GM12878 (cell line): ENCODE data around the gene PCK2. TPM values are rescaled to one million over a fixed set of nuclear protein-coding genes. Genes with fewer than 3 reads are reported as not detected.

Source experiments
- ATAC-seq: fragments of 200-7000 bp; cut with Tn5 transposase; 3 replicates; pipeline ENCODE4 v1.9.1; 2020; ENCODE audit warnings: mild to moderate bottlenecking, moderate library complexity
- BruUV-seq: library from RNA; stranded (reverse); fragments of 400-500 nt; replicated peaks from 2 replicates; lab custom pipeline; 2021; lab: Mats Ljungman, UMichigan
- CTCF ChIA-PET: fragments of 300-600 bp; sonication (Branson Sonifier 250); formaldehyde crosslinking; extraction: SDS; loops from one replicate; lab custom pipeline; 2021; ENCODE audit warnings: inconsistent platforms; lab: Yijun Ruan, JAX
- POLR2A ChIA-PET: fragments of 350-600 bp; formaldehyde crosslinking; extraction: SDS; loops from one replicate; lab custom pipeline; 2021; ENCODE audit warnings: inconsistent platforms; lab: Charles Lee
- RAD21 ChIA-PET: fragments of 300-600 bp; sonication (Branson Sonifier 250); formaldehyde crosslinking; loops from one replicate; lab custom pipeline; 2023; ENCODE audit warnings: antibody characterized with exemption; ENCODE audit not compliant: unreplicated experiment; lab: Charles Lee
- SMC1A ChIA-PET: fragments of 300-600 bp; sonication (Branson Sonifier 250); formaldehyde crosslinking; loops from one replicate; lab custom pipeline; 2023; ENCODE audit not compliant: unreplicated experiment, uncharacterized antibody; lab: Charles Lee
- DNase-seq: peaks from one replicate; pipeline ENCODE4 v3.0.0-alpha.2; 2011; ENCODE audit warnings: low read depth, low spot score
- FAIRE-seq: peaks from 3 replicates; lab custom pipeline; 2011; peaks lifted over from hg19 to GRCh38; lab: Jason Lieb, UNC
- H2AFZ ChIP-seq: 2 replicates; pipeline ENCODE4 v1.6.0; 2011; ENCODE audit warnings: low read depth, low read length, control low read depth; ENCODE audit not compliant: control insufficient read depth
- H3K27ac ChIP-seq: 2 replicates; pipeline ENCODE4 v1.5.1; 2011; ENCODE audit warnings: control low read depth; ENCODE audit not compliant: control insufficient read depth, insufficient read depth
- H3K27me3 ChIP-seq, 2 experiments: replicated peaks in 1 of 2; 2 replicates each; pipeline versions ENCODE4 v1.6.0 to v1.6.1; 2011; ENCODE audit warnings: low read length in 1 of 2; ENCODE audit not compliant: control insufficient read depth in 2 of 2, insufficient read depth in 2 of 2
- H3K36me3 ChIP-seq, 2 experiments: 2 replicates each; pipeline ENCODE4 v1.5.1; 2011; ENCODE audit warnings: low read length in 1 of 2; ENCODE audit not compliant: control insufficient read depth in 2 of 2, insufficient read depth in 2 of 2
- H3K4me1 ChIP-seq: 2 replicates; pipeline ENCODE4 v1.6.1; 2011; ENCODE audit warnings: mild to moderate bottlenecking, low read length, moderate library complexity, mixed read lengths; ENCODE audit not compliant: control insufficient read depth, insufficient read depth
- H3K4me2 ChIP-seq: 2 replicates; pipeline ENCODE4 v1.6.0; 2011; ENCODE audit warnings: control low read depth; ENCODE audit not compliant: control insufficient read depth, insufficient read depth
- H3K4me3 ChIP-seq: fragments of 200-600 bp; sonication (generic); 2 replicates; pipeline ENCODE4 v1.5.1; 2016
- H3K79me2 ChIP-seq: 2 replicates; pipeline ENCODE4 v1.6.0; 2011; ENCODE audit warnings: low read length; ENCODE audit not compliant: control insufficient read depth, insufficient read depth
- H3K9ac ChIP-seq: 2 replicates; pipeline ENCODE4 v1.8.0; 2011; ENCODE audit warnings: low read length, control low read depth, mixed read lengths; ENCODE audit not compliant: control insufficient read depth, insufficient read depth
- H3K9me3 ChIP-seq: replicated peaks from 3 replicates; pipeline ENCODE4 v1.5.1; 2011; ENCODE audit warnings: mild to moderate bottlenecking, low read length; ENCODE audit not compliant: control insufficient read depth, insufficient read depth
- H4K20me1 ChIP-seq: 2 replicates; pipeline ENCODE4 v1.6.0; 2011; ENCODE audit not compliant: control insufficient read depth, insufficient read depth
- ASH2L ChIP-seq: fragments of 300-600, 200-600 bp; sonication (generic); IDR thresholded peaks from 2 replicates; pipeline ENCODE4 v1.6.1; 2017; ENCODE audit warnings: low read depth, mild to moderate bottlenecking, borderline replicate concordance
- POLR2A ChIP-seq: IDR thresholded peaks from 2 replicates; pipeline ENCODE4 v1.6.1; 2011; ENCODE audit warnings: low read depth, mild to moderate bottlenecking, low read length
- WGBS: methylation state at CpG from one replicate; pipeline ENCODE4 v1.1.6; 2016; ENCODE audit warnings: low lambda C conversion rate; ENCODE audit not compliant: insufficient replicate concordance, insufficient coverage; ENCODE audit errors: missing lambda C conversion rate; 5-methylcytosine and 5-hydroxymethylcytosine counted together
- in situ Hi-C: fragments of 300-500 bp; cut with MboI; formaldehyde crosslinking; loops from 9 replicates; pipeline ENCODE4 v1.14.3; 2018; ENCODE audit warnings: mixed read lengths
- intact Hi-C: fragments of 100-400 bp; cut with micrococcal nuclease; formaldehyde crosslinking; loops from one replicate; pipeline ENCODE4 v1.14.2; 2022; ENCODE audit not compliant: unreplicated experiment
- polyA plus RNA-seq, 11 experiments: library from polyadenylated mRNA; depleted of rRNA in 4 of 11; unstranded in 6 of 11; stranded (reverse) in 5 of 11; fragments of >200 nt; fragmentation: Nextera tagmentation in 4 of 11; fragmentation: Illumina TruSeq in 1 of 11; extraction: Ambion mirVana in 4 of 11; extraction: Trizol in 1 of 11; gene quantifications; 1 replicate in 1 of 11; 2 replicates in 10 of 11; pipeline versions ENCODE4 v1.2.1 to v1.2.3, GENCODE V29; 2011 to 2016; ENCODE audit warnings: inconsistent platforms in 2 of 11, missing spikeins in 2 of 11, low read depth in 1 of 11
- total RNA-seq, 4 experiments: library from RNA; depleted of rRNA in 3 of 4; stranded (reverse); fragments of >200 nt in 3 of 4; fragmentation: Illumina TruSeq in 1 of 4; extraction: Trizol in 1 of 4; gene quantifications; 2 replicates each; pipeline versions ENCODE4 v1.2.1 to v1.2.3, GENCODE V29; 2013 to 2021
- TF ChIP-seq, protein P1 (sequence below): IDR thresholded peaks from 2 replicates; pipeline ENCODE4 v1.6.1; 2012; ENCODE audit warnings: improper control_type of control experiment, low read depth, low read length; ENCODE audit not compliant: insufficient replicate concordance

Gene PCK2
- total and polyA plus RNA-seq, 10 of the 15 experiments (the other 5 are each of a cell fraction or from before 2014, with no cell fraction given): 6.6 to 110 (median 44.6) TPM

DNA sequence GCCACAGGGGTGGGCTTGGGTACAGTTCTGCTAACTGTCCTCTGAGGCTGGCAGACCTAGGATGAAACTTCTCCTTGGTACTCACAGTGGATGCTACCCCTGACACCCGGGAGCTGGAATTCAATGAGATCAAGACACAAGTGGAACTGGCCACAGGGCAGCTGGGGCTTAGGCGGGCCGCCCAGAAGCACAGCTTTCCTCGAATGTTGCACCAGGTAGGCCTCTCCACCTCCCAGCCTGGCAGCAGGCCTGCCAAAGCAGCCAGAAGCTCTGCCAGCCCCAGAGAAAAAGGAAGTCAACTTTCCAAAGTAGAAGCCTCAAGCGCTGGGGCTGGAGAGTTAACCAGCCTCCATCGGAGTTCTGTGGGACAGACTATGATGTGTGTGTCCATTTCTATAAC, 23.1 kb downstream of the PCK2 start (continued):
- TF ChIP-seq, protein P1, sequence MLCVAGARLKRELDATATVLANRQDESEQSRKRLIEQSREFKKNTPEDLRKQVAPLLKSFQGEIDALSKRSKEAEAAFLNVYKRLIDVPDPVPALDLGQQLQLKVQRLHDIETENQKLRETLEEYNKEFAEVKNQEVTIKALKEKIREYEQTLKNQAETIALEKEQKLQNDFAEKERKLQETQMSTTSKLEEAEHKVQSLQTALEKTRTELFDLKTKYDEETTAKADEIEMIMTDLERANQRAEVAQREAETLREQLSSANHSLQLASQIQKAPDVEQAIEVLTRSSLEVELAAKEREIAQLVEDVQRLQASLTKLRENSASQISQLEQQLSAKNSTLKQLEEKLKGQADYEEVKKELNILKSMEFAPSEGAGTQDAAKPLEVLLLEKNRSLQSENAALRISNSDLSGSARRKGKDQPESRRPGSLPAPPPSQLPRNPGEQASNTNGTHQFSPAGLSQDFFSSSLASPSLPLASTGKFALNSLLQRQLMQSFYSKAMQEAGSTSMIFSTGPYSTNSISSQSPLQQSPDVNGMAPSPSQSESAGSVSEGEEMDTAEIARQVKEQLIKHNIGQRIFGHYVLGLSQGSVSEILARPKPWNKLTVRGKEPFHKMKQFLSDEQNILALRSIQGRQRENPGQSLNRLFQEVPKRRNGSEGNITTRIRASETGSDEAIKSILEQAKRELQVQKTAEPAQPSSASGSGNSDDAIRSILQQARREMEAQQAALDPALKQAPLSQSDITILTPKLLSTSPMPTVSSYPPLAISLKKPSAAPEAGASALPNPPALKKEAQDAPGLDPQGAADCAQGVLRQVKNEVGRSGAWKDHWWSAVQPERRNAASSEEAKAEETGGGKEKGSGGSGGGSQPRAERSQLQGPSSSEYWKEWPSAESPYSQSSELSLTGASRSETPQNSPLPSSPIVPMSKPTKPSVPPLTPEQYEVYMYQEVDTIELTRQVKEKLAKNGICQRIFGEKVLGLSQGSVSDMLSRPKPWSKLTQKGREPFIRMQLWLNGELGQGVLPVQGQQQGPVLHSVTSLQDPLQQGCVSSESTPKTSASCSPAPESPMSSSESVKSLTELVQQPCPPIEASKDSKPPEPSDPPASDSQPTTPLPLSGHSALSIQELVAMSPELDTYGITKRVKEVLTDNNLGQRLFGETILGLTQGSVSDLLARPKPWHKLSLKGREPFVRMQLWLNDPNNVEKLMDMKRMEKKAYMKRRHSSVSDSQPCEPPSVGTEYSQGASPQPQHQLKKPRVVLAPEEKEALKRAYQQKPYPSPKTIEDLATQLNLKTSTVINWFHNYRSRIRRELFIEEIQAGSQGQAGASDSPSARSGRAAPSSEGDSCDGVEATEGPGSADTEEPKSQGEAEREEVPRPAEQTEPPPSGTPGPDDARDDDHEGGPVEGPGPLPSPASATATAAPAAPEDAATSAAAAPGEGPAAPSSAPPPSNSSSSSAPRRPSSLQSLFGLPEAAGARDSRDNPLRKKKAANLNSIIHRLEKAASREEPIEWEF: no peak

DNA sequence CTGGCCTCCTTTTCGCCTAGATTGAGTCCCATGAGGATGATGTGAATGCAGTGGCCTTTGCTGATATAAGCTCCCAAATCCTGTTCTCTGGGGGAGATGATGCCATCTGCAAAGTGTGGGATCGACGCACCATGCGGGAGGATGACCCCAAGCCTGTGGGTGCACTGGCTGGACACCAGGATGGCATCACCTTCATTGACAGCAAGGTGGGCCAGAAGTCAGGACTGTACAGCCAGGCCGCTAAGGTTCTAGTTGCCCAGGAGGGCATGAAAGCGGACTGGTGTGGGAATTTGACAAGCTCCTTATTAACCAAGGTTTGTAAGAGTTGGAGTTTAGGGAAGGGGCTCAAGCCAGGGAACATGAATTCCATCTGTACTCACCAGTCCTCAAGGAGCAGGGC, 25.6 kb downstream of the PCK2 start:
- BruUV-seq: no TSS peak
- ATAC-seq (no peak), FAIRE-seq (no peak), DNase-seq (no peak)
- no peak overlapping the region for H3K27ac ChIP-seq
- intact Hi-C loops: no loop called here
- POLR2A ChIA-PET: interaction anchor here (1.5 to 17.1 kb wide), 2 partner anchors 13 to 16 kb away, joined by 3 to 276 read pairs; partner anchors contain the start of genes EMC9, FITM1 and PSME1
- CTCF ChIA-PET: interaction anchor here (0.5 kb wide), 1 partner anchor 28 kb away, joined by 3 read pairs; no protein-coding TSS in a partner anchor
- H3K79me2 ChIP-seq: peaks cover 17% of the 10 kb centered on the region
- peaks cover 16 to 27% of the 10 kb centered on the region in 2 experiments for H3K36me3 ChIP-seq
- in situ Hi-C loops: loop anchor here (25.0 kb wide), 1 partner anchor 807 kb away; the partner anchor contains the start of genes BCL2L2, PABPN1 and PPP1R3E
- H3K4me3 ChIP-seq: no peak overlapping the region
- H2AFZ ChIP-seq: no peak overlapping the region
- SMC1A ChIA-PET: interaction anchor here (1.5 to 7.7 kb wide), 2 partner anchors 8 to 17 kb away, joined by 5 to 70 read pairs; partner anchors contain the start of gene PSME1
- no peak overlapping the region for H3K4me2 ChIP-seq
- H3K4me1 ChIP-seq: peaks cover 21% of the 10 kb centered on the region
- no peak overlapping the region for H3K9ac ChIP-seq
- no peaks in the 10 kb centered on the region for H4K20me1 ChIP-seq
- no peaks in the 10 kb centered on the region for H3K9me3 ChIP-seq
- H3K27me3 ChIP-seq: no peaks in the 10 kb centered on the region
- TF ChIP-seq POLR2A: no peak
- no peak for TF ChIP-seq ASH2L
- RAD21 ChIA-PET: no interaction called here
- WGBS: over 99% methylated on average over 6 of the region's 6 CpGs
